ENCODE measurements around the gene ARL5C.
"Not testable (repeated sequence)": the region's sequence is repeated elsewhere in the genome, so short reads cannot be mapped to it uniquely, and the experiment has no call there.

Gene ARL5C

DNA sequence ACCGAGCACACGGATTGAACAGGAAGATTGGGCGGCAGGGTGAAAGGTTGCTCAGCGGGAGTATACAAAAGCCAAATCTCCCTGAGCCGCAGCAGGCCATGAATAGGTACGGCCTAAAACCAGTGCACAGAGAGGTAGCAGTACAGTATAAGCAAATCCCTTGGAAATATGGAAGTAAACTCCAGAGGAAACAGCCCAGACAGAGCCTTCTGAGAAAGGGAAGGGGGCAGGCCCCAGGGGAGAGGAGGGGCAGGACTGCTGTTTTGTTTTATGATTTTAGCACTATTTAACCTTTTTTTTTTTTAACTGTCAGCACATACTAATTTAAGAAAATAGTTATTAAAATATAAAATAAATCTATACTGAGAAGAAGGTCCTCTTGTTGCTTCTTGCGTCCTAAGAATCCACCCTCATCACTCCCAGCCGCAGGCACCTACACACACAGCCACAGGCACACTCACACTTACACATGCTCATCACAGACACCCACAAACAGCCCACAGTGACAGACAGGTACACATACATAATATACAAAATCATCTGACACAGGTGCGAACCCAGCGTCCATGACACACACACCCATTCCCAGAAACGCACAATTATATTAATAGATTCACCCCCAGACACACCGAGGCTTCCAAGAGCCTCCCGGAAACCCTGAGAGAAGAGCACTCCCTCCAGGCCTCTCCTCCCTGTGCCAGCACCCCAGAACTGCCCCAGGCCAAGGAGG, 27.4 kb downstream of the ARL5C start:
- no peak for DNase-seq

DNA sequence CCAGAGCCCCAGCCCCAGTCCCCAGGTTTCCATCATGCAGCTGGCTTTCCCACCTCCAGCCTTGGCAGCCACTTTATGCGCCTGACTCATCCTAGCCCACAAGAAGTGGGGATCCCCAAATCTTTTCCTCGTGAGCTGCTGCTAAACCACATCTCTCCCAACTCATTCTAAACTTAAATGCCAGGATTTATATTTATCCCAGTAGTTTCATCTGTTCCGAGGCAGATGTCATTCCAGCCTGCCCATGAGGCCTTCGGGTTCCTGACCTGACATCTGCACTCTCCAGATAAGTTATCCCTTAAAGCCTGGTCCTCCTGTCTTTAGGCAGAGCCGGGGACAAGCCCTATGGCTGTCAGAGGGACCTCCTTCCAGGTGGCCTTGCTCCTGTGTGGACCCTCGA, 31.1 kb downstream of the ARL5C start:
- DNase-seq, result no peak

DNA sequence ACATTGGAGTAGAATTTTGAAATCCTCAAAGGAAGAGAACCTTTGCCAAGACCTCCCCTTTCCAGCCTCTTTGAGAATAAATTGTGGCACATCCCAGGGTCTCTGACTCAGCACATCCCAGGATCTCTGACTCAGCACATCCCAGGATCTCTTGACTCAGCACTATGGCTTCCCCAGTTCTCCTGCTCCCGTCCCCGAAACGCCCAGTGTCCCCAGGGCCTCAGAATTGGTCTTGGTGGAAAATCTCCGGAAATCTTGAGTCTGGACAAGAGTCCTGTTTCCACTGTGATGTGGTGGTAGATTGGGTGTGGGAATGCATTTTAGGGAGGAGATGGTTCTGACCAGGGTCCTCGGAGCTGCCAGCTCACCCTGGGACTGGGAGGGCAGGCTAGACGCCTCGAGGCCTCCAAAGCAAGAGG, 33.8 kb downstream of the ARL5C start:
- no peak for DNase-seq

DNA sequence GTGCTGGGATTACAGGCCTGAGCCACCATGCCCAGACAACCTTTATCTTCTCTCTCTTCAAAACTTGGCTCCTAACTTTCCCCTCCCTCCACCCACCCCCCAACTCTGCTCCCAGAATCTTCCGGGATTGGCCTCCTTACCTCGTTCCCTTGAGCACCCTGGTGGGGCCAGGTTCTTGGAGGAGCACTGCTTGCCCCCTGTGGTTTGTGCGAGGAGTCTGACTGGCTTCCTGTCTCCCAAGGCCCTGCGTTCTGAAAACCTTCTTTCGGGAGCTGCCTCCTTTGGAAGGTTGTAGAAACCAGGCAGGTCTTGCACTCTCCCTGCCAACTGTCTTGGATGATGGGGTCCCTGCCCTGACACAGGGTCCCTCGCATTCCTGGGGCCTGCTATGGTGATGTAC, 34.3 kb downstream of the ARL5C start:
- no peak for DNase-seq

DNA sequence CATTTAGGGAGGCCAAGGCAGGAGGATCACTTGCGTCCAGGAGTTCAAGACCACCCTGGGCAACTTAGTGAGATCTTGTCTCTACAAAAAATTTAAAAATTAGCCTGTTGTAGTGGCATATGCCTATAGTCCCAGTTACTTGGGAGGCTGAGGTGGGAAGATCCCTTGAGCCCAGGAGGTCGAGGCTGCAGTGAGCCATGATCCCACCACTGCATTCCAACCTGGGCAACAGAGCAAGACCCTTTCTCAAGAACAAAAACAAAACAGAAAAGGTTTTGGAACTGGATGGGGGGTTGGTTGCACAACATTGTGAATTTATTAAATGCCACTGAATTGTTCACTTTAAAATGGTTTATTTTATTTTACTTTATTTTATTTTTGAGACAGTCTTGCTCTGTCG, 35.8 kb downstream of the ARL5C start:
- DNase-seq, result no peak

DNA sequence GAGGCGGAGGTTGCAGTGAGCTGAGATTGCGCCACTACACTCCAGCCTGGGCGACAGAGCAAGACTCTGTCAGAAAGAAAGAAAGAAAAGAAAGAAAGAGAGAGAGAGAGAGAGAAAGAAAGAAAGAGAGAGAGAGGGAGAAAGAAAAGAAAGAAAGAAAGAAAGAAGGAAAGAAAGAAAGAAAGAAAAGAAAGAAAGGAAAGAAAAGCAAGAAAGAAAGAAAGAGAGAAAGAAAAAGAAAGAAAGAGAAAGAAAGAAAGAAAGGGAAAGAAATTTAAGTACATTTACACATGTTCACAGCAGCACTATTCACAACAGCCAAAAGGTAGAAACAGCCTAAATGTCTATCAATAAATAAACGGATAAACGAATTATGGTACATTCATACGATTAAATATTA, 36.4 kb downstream of the ARL5C start:
- not testable (repeated sequence) for DNase-seq

DNA sequence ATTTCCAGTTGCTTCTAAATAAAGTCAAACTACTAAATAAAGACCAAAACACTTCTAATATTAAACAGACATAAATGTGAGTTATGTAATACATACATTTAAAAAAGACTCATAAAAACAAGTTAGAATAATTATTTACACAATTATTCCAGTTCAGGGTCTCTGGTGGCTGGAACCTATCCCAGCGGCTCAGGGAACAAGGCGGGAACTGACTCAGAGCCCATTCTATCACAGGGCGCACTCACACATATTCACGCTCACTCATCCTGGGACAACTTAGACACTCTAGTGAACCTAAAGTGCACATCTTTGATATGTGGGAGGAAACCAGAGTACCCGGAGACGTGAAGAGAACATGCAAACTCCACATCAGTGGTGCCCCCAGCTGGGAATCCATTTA, 39.5 kb downstream of the ARL5C start:
- no peak for DNase-seq

DNA sequence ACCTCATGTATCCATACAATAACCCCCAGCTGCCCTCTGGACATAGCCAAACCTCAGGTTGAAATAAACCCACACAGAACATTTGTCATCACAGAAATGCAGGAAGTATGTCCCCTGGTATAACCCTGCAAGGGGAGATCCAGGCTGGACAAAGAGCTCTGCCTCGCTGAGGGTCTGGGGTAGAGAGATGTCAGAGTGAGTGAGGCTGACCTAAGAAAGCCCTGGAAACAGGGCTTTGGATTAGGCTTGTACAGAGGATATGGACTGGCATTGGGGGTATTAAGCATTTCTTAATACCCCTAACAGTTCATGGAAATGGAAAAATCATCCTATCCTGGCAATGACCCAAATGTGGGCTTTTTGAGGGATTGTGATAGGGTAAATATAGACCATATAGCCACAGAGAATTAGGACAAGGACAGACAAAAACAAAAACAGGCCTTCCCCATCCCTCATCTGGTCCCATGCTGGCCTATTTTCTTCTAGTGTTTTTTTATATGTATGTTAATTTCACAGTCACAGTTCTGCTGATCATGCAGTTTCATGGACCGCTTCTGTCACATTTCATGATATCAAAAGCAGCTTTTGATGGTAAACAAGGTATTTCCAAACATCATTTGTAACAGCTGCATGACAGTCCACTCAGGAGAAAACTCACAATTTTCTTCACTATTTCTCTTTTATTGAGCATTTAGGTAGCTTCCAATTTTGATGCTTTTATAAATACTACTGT, 40.7 kb downstream of the ARL5C start:
- no peak for DNase-seq

DNA sequence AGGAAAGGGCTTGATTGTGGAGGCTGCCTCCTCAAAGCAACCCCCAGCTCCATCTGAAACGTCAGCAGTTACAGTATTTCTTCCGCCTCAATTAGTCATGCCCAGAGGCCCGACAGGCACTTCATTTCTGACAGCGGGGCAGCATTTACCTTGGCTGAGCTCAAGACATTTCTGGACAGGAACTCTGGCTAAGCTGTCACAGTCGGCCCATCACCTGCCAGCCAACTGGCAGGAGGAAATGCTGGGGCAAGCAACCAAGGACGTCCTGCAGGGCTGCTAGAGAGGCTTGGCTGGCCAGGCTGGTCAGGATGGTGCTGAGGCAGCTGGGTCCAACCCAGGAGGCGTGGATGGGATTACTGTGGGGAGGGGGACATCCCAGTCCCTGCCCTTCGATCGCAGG, 42.3 kb downstream of the ARL5C start:
- DNase-seq, result no peak

DNA sequence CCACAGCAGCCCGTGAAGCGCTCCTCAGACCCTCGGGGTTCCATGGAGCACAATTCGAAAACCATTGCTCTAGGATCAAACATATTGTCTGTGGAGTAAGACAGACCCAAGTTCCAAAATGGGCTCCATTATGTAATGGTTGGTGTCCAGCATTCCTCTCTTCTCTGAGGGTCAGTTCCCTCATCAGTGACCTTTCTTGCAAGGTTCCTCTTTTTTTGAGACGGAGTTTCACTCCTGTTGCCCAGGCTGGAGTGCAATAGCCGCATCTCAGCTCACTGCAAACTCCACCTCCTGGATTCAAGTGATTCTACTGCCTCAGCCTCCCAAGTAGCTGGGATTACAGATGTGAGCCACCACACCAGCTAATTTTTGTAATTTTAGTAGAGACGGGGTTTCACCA, 43.0 kb downstream of the ARL5C start:
- no peak for DNase-seq

DNA sequence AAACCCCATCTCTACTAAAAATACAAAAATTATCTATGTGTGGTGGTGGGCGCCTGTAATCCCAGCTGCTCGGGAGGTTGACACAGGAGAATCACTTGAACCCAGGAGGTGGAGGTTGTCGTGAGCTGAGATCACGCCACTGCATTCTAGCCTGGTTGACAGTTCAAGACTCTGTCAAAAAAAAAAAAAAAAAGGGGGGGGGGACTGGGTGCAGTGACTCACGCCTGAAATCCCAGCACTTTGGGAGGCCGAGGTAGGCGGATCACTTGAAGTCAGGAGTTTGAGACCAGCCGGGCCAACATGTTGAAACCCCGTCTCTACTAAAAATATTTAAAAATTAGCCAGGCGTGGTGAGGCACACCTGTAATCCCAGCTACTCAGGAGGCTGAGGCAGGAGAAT, 44.0 kb downstream of the ARL5C start:
- DNase-seq, result not testable (repeated sequence)

DNA sequence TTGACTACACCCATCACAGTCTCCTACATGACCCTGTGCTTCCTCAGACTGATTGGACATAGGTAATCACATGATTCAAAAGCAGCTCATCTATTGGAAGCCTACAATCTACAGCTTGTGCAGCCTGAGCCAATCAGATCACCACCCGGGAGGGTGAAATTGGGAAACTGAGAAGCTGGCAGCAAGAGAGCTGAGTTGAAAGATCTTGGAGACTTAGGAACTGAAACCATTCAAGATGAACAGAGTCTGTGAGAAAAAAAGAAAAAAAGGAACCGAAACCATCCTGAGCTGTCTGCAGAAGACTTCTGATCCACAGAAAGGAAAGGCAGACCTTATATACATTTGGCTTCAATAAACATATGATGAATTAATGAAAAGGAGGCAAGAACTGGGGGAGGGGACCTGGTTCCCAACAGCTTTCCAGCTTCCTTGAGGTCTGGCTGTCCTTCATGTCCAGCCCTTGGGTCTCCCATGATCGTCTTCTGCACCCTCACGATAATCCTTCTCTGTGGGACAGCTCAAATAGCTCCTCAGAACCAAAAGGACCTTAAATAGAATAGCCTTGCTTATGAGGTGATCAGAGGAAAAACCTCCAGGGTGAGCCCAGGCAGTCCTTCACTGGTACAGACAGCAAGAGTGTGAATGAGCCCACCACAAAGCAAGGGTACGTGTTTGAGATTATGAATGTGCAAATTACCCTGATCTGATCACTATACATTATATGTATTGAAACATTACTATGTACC, 47.1 kb downstream of the ARL5C start:
- DNase-seq, result no peak

DNA sequence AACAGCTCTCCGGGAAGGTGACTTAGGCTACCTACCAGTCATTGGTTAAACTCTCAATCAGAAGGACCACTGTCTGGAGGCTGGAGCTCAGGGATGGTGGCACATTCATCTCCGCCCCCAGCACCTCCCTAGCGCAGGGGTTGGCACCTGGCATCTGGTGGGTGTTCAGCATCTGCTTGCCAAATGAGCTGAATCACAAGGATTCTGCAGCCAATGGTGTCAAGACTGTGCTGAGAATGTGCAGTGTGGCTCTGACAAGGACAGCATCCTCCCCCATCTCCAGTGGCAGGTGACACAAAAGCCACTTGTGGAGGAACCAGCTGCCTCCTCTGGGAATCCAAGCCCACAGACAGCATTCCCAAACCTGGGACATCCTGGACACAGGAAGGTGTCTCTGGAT, 49.7 kb downstream of the ARL5C start:
- DNase-seq, result no peak

DNA sequence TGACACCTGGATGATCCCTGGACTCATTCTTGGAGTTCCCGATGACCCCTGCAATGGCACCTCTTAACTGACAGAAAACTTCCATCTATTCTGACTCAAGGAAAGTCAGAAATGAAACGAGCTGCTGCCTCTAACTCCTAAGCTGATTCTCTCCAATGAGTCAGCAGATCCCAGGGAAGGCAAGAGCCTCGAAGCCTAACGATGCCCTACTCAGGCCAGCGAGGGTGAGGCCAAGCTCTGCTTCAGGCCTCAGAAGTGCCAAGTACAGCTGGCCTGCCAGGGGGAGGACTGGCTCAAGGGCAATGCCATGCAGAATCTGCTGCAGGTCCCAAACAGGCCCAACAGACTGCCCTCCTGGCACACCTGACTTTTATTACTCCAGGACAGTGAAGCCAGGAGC, 50.8 kb downstream of the ARL5C start:
- no peak for DNase-seq

DNA sequence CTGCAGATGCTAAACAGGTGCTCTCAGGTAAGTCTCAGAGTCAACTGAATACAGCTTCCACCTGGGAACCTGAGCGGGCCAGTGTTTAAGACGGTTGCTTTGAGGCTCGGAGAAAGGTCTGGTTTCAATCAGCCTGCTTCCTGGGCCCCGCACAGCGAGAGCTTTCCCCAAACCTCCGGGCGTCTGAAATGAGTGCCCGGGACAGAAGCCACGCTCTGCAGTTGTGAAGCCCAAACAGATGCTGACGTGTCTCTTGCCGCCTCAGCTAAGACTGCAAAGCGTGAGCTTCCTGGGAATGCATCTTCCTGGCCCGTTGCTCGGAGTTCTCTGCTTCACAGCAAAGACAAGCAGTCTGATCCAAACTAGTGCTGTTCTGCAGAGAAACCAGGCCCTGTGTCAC, 51.2 kb downstream of the ARL5C start:
- no peak for DNase-seq

DNA sequence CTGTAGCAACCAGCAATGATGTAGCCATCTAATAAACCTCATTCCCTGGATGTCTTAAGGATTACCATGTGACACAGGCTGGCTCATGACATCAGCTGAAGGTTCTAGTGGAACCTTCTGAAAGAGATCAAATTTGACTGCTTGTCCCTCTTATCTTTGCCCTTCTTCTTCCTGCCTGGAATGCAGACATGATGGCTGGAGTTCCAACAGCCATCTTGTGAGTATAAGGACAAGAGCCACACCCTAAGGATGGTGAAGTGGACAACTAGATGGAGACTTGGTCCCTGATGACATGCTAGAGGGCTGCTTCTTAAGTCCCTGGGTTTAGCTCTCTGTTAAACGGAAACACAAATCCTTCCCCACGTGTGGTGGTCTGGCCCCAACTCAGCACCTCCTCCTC, 52.1 kb downstream of the ARL5C start:
- DNase-seq, result no peak

DNA sequence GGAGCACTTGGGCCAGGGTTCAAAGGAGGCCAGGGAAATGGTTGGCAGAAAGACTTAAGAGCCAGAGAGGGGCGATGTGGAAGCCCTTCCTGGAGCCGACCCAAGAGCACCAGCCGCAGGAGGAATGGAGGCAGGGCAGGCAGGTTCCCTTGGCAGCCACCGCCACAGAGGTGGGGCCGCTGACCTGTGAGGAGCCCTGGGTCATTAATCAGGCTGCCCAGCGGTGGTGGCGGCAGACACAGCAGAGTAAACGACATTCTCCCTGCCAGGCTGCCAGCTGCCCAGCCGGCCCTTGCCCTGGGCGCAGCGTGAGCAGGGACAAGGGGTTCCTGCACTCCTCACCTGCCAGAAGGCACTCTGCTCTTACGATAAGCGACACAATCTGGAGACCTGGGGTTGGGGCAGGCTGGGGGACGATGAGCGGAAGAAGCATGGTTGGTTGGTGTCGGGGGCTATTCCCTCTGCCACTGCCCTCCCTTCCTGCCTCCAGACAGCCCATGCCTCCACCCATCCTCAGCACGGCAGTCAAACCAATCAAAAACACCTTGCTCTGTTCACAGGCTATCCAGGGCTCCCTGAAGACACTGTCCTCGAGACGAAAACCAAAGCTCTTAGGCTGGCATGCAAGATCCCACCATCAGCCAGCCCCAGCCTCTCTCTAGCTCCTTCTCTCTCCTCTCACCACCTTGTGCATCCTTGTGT, 55.4 kb downstream of the ARL5C start:
- no peak for DNase-seq

DNA sequence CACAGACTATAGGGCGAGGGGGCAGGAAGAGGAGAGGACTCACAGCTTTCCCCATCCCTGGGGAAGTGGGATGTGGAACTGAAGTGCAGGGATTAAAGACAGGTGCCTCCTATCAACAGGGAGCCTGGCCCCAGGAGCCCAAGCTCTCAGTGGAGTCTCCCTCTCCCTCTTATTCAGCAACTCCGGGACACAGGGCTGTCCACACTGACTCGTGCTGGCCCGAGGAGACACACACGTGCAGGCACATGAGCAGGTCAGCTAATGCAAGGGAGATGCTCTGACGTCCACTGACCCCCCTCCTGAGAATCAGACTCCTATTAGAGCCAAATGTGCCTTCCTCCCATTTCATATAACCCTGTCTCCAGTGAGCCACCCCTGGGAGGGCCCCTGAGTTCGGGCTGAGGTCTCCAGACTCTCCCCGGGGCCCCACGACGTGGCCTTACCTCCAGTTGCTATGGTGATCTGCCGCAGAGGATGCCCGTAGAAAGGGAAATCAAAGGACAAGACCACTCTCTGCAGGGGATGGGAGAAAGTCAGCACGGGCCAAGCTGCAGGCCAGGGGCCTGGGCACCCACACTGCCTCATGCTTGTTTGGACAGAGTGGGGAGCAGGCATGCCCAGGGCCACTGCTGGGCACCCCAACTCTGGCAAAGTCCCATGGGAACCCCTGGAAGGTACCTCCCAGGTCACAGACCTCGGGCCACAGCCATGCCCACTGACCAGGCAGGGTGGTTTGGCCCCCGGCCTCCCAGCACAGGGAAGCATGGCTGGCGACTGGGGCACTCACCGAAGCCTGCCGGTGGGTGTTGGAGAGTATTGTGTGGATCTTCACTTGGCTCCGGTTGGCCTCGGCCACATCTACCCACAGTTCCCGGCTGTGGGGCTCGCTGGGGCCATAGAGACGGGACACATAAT, 57.2 kb downstream of the ARL5C start:
- DNase-seq, result no peak

DNA sequence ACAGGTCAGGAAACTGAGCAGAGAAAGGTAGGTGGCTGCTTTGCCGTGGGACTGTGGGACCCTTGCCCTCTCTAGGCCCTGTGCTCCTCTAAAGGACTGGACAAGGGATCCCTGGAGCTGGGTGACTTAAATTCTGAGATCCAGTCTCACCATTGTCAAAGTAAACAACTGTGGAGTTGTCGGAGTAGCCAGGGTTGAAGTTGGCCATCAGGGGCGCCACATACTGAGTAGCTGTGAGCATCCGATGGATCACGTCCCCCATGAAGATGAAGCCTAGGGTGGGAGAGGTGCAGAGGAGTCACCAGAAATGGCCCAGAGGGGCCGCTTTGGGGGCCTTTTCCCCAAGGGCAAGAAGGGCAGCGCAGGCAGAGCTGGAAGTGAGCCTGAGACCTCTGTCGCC, 58.0 kb downstream of the ARL5C start:
- no peak for DNase-seq

DNA sequence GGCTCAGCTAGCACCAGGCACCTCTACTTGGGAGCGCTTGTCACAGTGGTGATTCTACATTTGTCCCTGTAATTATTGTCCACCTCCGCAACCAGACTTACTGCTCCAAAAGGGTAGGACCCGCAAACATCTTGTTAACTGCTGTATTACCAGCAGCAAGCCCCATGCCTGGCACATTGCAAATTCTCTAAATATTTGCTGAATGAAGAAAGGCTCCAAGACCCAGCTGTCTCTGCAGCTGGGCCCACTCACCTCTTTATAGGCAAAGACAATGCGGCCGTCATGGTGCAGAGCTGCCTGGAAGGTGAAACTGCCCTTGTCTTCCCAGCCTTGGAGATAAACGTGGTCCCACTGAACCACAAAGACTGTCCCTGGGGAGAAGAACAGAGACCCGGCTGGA, 58.8 kb downstream of the ARL5C start:
- no peak for DNase-seq
